Mesenteric fat pad (tissue), 1 donor: ENCODE results near the gene RP9. TPM values are rescaled to one million over a fixed set of nuclear protein-coding genes. Genes with fewer than 3 reads are reported as not detected.

Experiments used
- DNase-seq: peaks from one replicate; pipeline ENCODE4 v3.0.0-alpha.2; 2020; ENCODE audit warnings: low spot score
- total RNA-seq: library from RNA; stranded (reverse); fragmentation: NEBNext Ultra II Directional; extraction: Animal tissue kit (Norgen Biotek cat#: 25700); gene quantifications from one replicate; pipeline ENCODE4 v1.2.1, GENCODE V29; 2021
- donor health status: DM: yes; HTN: yes; CAD: no.

Gene RP9
- total RNA-seq, 1 donor from 2014 or later, result 8.0 TPM

- no peak for DNase-seq
These were observed 42.4 kb downstream of the RP9 start for GRCh38 chr7:33066771-33067170.

DNA sequence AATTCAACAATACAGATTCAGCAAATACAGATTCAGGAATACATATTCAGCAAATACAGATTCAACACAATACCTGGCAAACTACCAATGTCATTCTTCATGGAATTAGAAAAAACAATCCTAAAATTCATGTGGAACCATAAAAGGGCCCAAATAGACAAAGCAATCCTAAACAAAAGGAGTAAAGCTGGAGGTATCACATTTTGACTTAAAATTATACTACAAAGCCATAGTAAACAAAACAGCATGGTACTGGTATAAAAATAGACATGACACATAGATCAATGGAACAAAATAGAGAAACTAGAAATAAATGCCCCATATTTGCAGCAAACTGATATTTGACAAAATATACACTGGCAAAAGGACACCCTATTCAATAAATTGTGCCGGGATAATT lies 43.2 kb downstream of the RP9 start:
- DNase-seq, result no peak

DNA sequence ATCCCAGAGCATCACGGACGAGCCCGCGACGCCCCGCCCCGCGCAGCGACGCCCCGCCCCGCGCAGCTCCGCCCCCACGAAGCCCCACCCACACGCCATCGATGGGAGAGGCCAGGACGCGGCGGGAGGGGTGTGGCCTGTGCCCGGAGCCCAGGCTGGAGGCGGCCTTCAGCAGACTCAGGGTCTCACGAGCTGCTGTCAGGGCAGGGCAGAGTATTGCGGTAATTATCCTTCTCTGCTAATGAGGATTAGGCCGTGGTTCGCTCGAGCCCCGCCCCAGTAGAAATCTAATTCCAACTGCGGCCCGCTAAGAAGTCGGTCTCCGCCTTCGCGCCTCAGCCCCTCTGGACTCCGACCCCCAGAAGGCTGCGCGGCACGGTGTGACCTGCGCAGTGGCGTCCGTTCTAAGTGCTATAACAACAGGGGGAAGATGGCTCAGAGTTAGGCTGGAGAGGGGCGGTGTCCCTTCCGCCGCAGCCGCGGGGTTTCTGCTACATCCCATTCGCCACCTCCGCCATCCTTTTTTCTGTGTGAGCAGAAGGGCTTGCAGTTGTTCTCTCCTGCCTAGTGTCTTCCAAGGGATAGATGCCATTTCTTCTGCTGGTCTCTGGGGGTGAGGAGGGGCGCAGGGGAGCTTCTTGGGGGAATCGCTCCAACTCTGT lies 46.3 kb downstream of the RP9 start:
- peak; percentile 97 for DNase-seq

DNA sequence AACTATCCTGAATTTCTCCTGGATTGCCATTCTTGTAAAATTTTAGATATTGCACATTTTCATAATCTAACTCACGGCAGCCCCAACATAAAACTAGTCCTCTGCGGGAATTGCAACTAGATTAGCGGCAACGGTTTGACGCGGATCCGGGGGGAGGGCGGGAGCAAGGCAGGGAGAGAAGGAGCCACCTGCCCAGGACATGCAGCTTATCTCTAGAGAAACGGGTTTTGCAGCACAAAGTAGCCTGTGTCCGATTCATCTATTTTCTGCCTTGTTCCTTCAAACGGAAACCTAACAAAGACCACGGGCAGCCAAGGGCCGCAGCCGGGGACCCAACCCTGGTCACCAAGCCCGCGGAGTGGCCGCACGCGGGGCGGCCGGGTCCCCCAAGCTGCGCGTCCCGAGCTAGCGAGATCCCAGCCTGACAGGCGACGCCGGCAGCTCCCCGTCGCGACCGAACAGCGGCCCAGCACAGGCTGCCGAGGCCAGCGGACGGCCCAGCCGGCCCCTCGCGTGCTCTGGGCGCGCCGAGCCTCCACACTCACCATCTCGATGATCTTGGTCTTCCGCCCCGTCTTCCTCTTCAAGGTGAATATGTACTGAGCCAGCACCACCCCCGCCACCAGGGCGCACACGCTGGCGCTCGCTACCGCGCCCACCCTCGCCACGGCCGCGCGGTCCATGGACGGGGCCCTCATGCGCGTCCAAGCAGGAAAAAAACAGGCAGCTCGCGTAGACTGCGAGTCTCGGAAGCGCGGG lies 47.0 kb downstream of the RP9 start, which contains the start of gene NT5C3A:
NT5C3A (minus strand) TSS at position 754 of the 759 bp plus-strand sequence; CDS start at position 683, 71 bp downstream.
- DNase-seq, result no peak

GRCh38 chr7:33061282-33061937 lies 47.8 kb downstream of the RP9 start:
- no peak for DNase-seq

DNA sequence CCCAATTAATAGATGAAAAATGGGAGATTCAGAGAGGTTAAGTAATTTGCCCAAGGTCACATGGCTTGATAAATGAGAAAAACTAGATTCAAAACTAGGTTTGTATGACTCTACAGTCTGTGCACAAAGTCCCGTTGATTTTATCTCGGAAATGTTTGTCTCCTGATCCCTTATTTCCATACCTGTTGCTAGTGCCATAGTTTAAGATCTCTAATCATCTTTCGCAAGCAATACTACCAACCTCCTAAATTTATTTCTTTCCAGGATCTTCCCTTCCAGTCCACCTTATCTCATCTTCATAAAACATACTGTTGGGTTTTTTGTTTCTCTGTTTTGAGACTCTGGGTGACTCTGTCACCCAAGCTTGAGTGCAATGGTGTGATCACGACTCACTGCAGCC lies 49.6 kb downstream of the RP9 start:
- no peak for DNase-seq

- no peak for DNase-seq
These were observed 54.0 kb downstream of the RP9 start for GRCh38 chr7:33055158-33055557.

DNA sequence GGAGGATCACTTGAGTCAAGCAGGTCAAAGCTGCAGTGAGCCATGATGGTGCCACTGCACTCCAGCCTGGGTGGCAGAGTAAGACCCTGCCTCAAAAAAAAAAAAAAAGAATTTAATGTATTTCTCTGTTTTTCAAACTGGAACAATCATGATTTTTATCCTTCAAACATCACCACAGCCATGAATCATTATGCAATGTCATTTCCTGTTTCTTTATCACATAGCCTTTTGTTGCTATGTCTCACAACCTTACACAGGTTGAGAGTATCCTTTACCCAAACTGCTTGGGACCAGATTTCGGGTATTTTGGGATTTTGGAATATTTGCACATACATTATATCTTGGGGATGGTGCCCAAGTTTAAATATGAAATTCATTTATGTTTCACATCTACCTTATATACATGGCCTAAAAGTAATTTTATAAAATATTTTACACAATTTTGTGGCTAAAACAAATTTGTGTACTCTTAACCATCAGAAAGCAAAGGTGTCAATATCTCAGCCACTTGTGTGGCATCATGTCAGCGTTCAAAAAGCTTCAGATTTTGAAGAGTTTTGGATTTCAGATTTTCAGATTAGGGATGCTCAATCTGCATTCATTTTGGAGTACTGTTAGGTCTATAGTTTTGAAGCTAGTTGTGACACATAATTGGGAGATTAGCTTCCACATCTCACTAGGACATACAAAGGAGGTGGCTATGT lies 54.8 kb downstream of the RP9 start:
- no peak for DNase-seq

- DNase-seq, result no peak
These were observed 55.5 kb downstream of the RP9 start for GRCh38 chr7:33053721-33054120.

DNA sequence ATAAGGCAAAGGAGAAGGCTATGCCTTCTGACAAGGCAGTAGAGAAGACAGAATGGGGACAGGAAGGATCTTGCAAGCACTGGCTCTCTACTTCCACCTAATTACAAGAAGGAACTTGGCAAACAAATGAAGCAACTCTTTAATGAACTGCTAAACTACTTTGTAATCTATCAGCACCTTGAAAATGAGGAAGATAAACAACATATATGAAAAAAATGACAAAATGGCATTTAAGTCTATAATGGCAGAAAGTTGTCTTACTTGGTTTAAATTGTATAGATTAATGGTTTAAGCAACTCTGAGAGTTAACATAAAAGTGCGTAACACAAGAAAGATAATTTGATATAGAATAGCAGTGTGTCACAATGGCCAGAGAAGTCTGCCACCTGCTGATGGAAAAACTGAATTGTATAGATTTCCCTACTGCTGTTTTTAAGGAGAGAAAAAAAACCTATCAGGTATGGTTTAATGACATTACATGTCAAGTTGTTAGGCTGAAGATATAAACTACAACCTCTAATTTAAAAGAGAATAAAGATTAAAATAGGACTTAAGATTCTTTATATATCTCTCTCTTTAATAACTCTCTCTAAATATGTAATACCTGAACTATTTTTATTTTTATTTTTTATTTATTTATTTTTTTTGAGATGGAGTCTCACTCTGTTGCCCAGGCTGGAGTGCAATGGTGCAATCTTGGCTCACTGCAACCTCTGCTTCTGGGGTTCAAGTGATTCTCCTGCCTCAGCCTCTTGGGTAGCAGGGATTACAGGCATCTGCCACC lies 58.5 kb downstream of the RP9 start:
- DNase-seq, result no peak

GRCh38 chr7:33048704-33049103 lies 60.5 kb downstream of the RP9 start:
- no peak for DNase-seq

GRCh38 chr7:33048257-33048656 lies 60.9 kb downstream of the RP9 start:
- no peak for DNase-seq

DNA sequence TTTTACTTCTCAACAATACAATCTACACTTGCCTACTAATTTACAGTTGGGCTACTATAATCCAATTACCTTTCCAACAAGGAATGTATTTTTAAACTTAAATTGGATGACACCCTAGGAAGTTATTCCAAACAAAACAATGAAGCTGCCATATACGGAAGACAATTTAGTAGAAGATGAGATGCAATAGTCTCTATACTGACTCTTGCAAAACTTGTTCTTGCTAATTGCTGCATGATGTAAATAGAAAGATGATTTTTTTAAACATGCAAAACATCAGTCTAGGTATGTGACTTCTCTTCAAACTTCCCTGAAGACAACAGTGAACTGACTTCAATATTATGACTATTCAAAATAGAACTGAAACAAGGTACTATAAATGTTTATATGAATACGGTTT lies 64.2 kb downstream of the RP9 start:
- no peak for DNase-seq

Other genes with a start within 250 kb of the RP9 start
- 33.9 TPM for gene KBTBD2, start 217.6 kb downstream of the RP9 start, total RNA-seq
- 113 TPM for gene FKBP9, start 152.0 kb downstream of the RP9 start, total RNA-seq
- 18.5 TPM for gene NT5C3A, start 46.6 kb downstream of the RP9 start, total RNA-seq
- 15.9 TPM for gene BBS9, start 20.2 kb upstream of the RP9 start, total RNA-seq